Osteoblast (primary cell): Measurements from ENCODE around the gene STRA6. TPM values are rescaled to one million over a fixed set of nuclear protein-coding genes. Genes with fewer than 3 reads are reported as not detected.

ENCODE experiments used
- DNase-seq: peaks from one replicate; pipeline ENCODE4 v3.0.0; 2011; ENCODE audit warnings: low spot score, mixed read lengths; ENCODE audit not compliant: insufficient read length; ENCODE audit errors: missing footprints
- H2AFZ ChIP-seq: 2 replicates; pipeline ENCODE4 v1.6.0; 2011; ENCODE audit warnings: mild to moderate bottlenecking, low read length
- H3K27ac ChIP-seq: 2 replicates; pipeline ENCODE4 v1.5.1; 2011; ENCODE audit warnings: mild to moderate bottlenecking, low read depth, low read length, moderate library complexity
- H3K27me3 ChIP-seq: 2 replicates; pipeline ENCODE4 v1.6.0; 2012; ENCODE audit warnings: mild to moderate bottlenecking, control low read depth, inconsistent platforms, low read length, moderate library complexity; ENCODE audit not compliant: insufficient read depth
- H3K36me3 ChIP-seq: 2 replicates; pipeline ENCODE4 v1.5.1; 2011; ENCODE audit warnings: mild to moderate bottlenecking, low read length, control low read depth, moderate library complexity; ENCODE audit not compliant: insufficient read depth
- H3K4me1 ChIP-seq: 2 replicates; pipeline ENCODE4 v1.5.1; 2011; ENCODE audit warnings: mild to moderate bottlenecking, low read length, control low read depth, moderate library complexity; ENCODE audit not compliant: insufficient read depth
- H3K4me2 ChIP-seq: 2 replicates; pipeline ENCODE4 v1.6.0; 2011; ENCODE audit warnings: mild to moderate bottlenecking, low read length; ENCODE audit not compliant: insufficient read depth
- H3K4me3 ChIP-seq: fragments of 200-600 bp; sonication (generic); 3 replicates; pipeline ENCODE4 v1.5.1; 2012; ENCODE audit warnings: mild to moderate bottlenecking, low read length, inconsistent platforms; ENCODE audit not compliant: insufficient read depth
- H3K79me2 ChIP-seq: 2 replicates; pipeline ENCODE4 v1.6.0; 2012; ENCODE audit warnings: mild to moderate bottlenecking, low read length, control low read depth, inconsistent platforms; ENCODE audit not compliant: insufficient read depth
- H3K9me3 ChIP-seq: 2 replicates; pipeline ENCODE4 v1.5.1; 2011; ENCODE audit warnings: low read depth, low read length, control low read depth
- H4K20me1 ChIP-seq: 2 replicates; pipeline ENCODE4 v1.6.0; 2012; ENCODE audit warnings: mild to moderate bottlenecking, low read length, control low read depth; ENCODE audit not compliant: insufficient read depth
- total RNA-seq: library from RNA; depleted of rRNA; stranded (reverse); fragments of >200 nt; gene quantifications from 2 replicates; pipeline ENCODE4 v1.2.3, GENCODE V29; 2012
- TF ChIP-seq, protein P1 (sequence below): IDR thresholded peaks from 2 replicates; pipeline ENCODE4 v1.5.1; 2011; ENCODE audit warnings: mild to moderate bottlenecking, low read depth, low read length, moderate library complexity; ENCODE audit errors: extremely low read depth

The STRA6 gene
- total RNA-seq, 1 donor = 0.36 TPM

DNA sequence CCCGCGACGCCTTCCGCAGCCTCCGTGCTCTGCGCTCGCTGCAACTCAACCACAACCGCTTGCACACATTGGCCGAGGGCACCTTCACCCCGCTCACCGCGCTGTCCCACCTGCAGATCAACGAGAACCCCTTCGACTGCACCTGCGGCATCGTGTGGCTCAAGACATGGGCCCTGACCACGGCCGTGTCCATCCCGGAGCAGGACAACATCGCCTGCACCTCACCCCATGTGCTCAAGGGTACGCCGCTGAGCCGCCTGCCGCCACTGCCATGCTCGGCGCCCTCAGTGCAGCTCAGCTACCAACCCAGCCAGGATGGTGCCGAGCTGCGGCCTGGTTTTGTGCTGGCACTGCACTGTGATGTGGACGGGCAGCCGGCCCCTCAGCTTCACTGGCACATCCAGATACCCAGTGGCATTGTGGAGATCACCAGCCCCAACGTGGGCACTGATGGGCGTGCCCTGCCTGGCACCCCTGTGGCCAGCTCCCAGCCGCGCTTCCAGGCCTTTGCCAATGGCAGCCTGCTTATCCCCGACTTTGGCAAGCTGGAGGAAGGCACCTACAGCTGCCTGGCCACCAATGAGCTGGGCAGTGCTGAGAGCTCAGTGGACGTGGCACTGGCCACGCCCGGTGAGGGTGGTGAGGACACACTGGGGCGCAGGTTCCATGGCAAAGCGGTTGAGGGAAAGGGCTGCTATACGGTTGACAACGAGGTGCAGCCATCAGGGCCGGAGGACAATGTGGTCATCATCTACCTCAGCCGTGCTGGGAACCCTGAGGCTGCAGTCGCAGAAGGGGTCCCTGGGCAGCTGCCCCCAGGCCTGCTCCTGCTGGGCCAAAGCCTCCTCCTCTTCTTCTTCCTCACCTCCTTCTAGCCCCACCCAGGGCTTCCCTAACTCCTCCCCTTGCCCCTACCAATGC is 27.1 kb downstream of the STRA6 start:
- TF ChIP-seq, protein P1, sequence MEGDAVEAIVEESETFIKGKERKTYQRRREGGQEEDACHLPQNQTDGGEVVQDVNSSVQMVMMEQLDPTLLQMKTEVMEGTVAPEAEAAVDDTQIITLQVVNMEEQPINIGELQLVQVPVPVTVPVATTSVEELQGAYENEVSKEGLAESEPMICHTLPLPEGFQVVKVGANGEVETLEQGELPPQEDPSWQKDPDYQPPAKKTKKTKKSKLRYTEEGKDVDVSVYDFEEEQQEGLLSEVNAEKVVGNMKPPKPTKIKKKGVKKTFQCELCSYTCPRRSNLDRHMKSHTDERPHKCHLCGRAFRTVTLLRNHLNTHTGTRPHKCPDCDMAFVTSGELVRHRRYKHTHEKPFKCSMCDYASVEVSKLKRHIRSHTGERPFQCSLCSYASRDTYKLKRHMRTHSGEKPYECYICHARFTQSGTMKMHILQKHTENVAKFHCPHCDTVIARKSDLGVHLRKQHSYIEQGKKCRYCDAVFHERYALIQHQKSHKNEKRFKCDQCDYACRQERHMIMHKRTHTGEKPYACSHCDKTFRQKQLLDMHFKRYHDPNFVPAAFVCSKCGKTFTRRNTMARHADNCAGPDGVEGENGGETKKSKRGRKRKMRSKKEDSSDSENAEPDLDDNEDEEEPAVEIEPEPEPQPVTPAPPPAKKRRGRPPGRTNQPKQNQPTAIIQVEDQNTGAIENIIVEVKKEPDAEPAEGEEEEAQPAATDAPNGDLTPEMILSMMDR = no peak
- Histone ChIP-seq H3K4me3 (no peak overlapping the region), H3K4me1 (peaks cover 51% of the 10 kb centered on the region)

DNA sequence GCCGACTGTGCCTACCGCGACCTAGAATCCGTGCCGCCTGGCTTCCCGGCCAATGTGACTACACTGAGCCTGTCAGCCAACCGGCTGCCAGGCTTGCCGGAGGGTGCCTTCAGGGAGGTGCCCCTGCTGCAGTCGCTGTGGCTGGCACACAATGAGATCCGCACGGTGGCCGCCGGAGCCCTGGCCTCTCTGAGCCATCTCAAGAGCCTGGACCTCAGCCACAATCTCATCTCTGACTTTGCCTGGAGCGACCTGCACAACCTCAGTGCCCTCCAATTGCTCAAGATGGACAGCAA is 27.7 kb downstream of the STRA6 start:
- TF ChIP-seq, protein P1 = no peak
- H3K27me3 ChIP-seq = no peaks in the 10 kb centered on the region
- H3K4me1 ChIP-seq = peaks cover 45% of the 10 kb centered on the region
- no peaks in the 10 kb centered on the region for H3K9me3 ChIP-seq
- H3K4me3 ChIP-seq = no peak overlapping the region
- no peak overlapping the region for H2AFZ ChIP-seq
- H3K79me2 ChIP-seq = no peaks in the 10 kb centered on the region
- H3K27ac ChIP-seq = no peak overlapping the region
- no peaks in the 10 kb centered on the region for H4K20me1 ChIP-seq
- no peak for DNase-seq
- H3K4me2 ChIP-seq = no peak overlapping the region
- no peaks in the 10 kb centered on the region for H3K36me3 ChIP-seq

More for the DNA sequence above, 27.1 kb downstream of the STRA6 start:
- Histone ChIP-seq H3K27me3 (no peaks in the 10 kb centered on the region), H3K27ac (no peak overlapping the region), H2AFZ (no peak overlapping the region), H3K36me3 (no peaks in the 10 kb centered on the region), H3K4me2 (no peak overlapping the region), H4K20me1 (no peaks in the 10 kb centered on the region), H3K9me3 (no peaks in the 10 kb centered on the region), H3K79me2 (no peaks in the 10 kb centered on the region)
- no peak for DNase-seq

DNA sequence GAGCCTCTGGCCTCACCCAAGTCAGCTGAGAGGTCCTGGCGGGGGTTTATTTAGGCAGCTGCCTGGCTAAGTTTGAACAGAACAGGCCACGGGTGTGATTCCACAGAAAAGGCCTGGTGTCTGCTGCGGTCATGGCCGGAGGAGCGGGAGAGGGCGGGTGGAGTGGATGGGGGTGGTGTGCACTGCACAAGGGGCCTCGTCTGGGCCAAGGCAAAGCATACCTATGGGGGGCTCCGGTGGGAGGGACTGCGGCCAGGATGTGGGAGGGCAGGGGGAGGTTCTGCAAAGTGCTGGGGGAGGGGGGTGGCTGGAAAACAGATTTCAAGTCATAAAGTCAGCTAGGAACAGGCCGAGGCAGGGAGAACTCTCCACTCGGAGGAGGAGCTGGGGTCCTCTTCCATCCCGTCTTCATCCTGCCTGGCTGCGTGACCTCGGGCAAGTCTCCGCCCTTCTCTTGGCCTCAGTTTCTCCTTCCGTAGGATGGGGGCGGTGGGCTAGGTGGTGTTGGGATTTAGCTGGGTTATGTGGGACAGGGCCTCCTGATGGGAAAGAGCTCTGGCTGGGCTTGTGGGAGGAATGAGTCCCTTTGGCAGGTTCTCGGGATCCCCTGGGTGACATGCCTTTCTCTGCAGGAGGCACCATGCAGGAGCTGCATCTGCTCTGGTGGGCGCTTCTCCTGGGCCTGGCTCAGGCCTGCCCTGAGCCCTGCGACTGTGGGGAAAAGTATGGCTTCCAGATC is 28.2 kb downstream of the STRA6 start:
- no peaks in the 10 kb centered on the region for H4K20me1 ChIP-seq
- peak overlapping the region; percentile 56 for H2AFZ ChIP-seq
- TF ChIP-seq, protein P1 = no peak
- no peak for DNase-seq
- H3K4me1 ChIP-seq = peaks cover 40% of the 10 kb centered on the region
- H3K27ac ChIP-seq = no peak overlapping the region
- peak overlapping the region; percentile 39 for H3K4me2 ChIP-seq
- H3K9me3 ChIP-seq = no peaks in the 10 kb centered on the region
- H3K79me2 ChIP-seq = no peaks in the 10 kb centered on the region
- no peaks in the 10 kb centered on the region for H3K27me3 ChIP-seq
- H3K36me3 ChIP-seq = no peaks in the 10 kb centered on the region
- H3K4me3 ChIP-seq = peak overlapping the region; percentile 31
